HL-60 (cell line): ENCODE data around the gene PLD5.

Experiments
- CTCF ChIP-seq: IDR thresholded peaks from one replicate; pipeline ENCODE4 v1.5.1; 2011; ENCODE audit warnings: low read length, control low read depth, inconsistent platforms; ENCODE audit not compliant: insufficient read depth
- GABPA ChIP-seq: IDR thresholded peaks from 2 replicates; pipeline ENCODE4 v1.6.1; 2012; ENCODE audit warnings: low read depth
- POLR2AphosphoS5 ChIP-seq: IDR thresholded peaks from 2 replicates; pipeline ENCODE4 v1.6.1; 2012; ENCODE audit warnings: low read depth
- REST ChIP-seq: IDR thresholded peaks from 2 replicates; pipeline ENCODE4 v1.6.1; 2012; ENCODE audit warnings: low read depth; ENCODE audit not compliant: insufficient replicate concordance
- SPI1 ChIP-seq: IDR thresholded peaks from 2 replicates; pipeline ENCODE4 v1.6.1; 2012; ENCODE audit warnings: low read depth, mild to moderate bottlenecking, borderline replicate concordance

DNA sequence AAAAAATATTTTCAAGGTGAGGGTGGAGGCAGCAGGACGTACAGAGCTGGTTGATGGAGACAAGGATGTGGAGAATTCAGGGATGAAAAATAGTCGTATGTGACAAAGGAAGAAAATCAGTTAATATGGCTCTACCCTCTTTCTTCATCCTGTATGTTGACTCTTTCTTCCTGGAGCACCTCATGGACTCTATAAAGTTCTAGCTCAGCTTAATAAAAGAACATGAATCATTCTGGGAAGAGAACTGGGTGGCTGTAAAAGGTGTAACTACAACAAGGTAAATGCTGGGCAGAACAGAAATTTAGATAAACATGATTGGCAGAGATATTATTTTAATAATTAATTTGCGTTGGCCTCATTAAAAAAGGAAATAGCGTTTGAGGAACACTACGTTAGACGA, 283.8 kb downstream of the PLD5 start:
- TF ChIP-seq CTCF = no peak
- no peak for TF ChIP-seq POLR2AphosphoS5
- no peak for TF ChIP-seq REST
- TF ChIP-seq SPI1 = no peak
- no peak for TF ChIP-seq GABPA
